ENCODE results near the gene PTPRG.

Gene PTPRG

DNA sequence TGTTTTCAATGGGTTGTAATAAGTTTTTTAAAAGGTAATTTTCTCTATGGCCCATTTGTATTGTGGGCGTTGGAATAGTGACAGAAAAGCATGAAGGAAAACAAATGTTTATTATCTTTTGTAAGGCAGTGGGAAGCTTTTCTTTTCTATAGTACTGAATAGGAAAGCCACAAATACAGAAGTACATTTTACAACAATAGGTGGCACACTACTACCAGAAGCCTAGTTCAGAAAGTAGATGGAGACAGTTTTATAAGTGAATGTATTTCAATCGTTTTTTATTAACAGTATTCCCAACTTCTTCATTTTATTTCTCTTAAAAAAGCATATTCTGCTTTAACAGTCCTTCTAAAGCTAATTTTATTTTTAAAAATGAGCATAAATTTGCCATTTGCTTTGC is 296.7 kb downstream of the PTPRG start:
- in situ Hi-C loops (cut with MboI; ENCODE audit: low pct_unique_long_range_greater_than_20kb, low sequenced_read_pairs), result loop anchor here (25.0 kb wide), 1 partner anchor 329 kb away; no protein-coding TSS in a partner anchor
- DNase-seq, result peak; percentile 37

- no peak for DNase-seq
- in situ Hi-C loops (cut with MboI; ENCODE audit: low pct_unique_long_range_greater_than_20kb, low sequenced_read_pairs), result loop anchor here (25.0 kb wide), 1 partner anchor 326 kb away; no protein-coding TSS in a partner anchor
Measured at GRCh38 chr3:61861410-61861809, 300.0 kb downstream of the PTPRG start.

DNA sequence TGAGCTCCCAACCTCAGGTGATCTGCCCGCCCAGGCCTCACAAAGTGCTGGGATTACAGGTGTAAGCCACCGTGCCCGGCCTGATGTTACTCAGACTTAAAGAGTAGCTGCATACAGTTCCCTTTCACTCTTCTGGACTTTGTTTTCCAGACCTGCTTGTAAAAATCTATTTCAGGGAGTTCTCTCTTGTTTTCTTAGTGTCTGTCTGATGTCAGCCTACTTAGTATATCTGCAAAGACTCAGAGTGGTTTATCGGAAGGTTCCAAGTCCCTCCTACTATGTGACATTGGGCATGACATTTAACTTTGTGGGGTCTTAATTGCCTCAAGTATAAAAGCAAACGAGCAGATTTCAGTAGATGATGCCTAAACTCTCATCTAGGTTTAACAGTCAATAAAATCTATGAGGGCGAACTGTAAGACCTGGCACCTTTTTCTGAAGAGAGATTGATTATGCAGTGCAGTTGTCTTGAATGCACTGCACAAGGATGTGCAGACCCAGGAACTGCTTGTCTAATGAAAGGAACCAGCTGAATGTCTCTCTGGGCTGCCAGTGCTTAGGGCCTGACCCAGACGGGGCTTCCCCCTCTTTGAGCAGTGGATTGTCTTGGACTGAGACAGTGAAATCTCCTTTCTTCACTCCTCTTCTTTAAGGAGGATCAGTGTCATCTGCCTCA is 301.4 kb downstream of the PTPRG start:
- in situ Hi-C loops (cut with MboI; ENCODE audit: low pct_unique_long_range_greater_than_20kb, low sequenced_read_pairs), result loop anchor here (25.0 kb wide), 1 partner anchor 325 kb away; no protein-coding TSS in a partner anchor
- no peak for DNase-seq

DNA sequence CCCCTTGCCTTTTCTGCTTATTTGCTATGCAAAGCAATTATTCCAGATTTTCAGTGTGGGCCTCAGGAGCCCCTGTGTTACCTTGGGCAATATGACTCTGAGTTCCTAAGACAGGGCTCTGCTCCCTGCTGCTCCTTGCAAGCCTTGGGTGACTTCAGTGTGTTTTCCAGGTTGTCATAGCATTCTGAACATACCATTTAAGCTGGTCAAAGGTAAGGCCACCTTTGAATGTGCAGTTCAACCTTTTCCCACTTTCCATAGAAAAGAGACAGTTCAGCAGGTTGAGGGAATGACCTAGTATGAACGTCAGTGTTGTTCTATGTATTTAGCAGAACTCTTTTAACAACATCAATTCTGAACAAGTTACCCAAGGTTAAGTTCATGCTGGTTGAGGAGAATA is 302.2 kb downstream of the PTPRG start:
- no peak for DNase-seq
- in situ Hi-C loops (cut with MboI; ENCODE audit: low pct_unique_long_range_greater_than_20kb, low sequenced_read_pairs), result loop anchor here (25.0 kb wide), 1 partner anchor 324 kb away; no protein-coding TSS in a partner anchor

DNA sequence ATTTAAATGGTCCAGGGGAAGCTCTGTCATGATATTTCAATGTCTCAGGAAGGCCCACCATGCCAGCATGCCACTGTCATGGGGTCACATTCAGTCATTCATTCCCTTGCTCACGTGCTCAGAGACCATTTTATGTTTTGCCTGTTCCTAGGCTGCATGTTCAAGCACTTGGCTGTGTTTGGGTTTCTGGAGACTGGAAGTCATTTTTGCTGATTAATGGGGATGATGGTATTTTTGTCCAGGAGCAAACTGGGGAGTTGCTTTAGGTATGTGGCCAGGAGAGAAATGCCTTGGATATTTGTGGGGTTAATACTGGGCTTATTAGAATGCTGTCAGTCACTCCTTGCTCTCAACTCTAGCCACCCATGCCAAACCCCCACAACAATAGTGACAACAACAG is 303.5 kb downstream of the PTPRG start:
- DNase-seq, result no peak
- in situ Hi-C loops (cut with MboI; ENCODE audit: low pct_unique_long_range_greater_than_20kb, low sequenced_read_pairs), result loop anchor here (25.0 kb wide), 1 partner anchor 322 kb away; no protein-coding TSS in a partner anchor

DNA sequence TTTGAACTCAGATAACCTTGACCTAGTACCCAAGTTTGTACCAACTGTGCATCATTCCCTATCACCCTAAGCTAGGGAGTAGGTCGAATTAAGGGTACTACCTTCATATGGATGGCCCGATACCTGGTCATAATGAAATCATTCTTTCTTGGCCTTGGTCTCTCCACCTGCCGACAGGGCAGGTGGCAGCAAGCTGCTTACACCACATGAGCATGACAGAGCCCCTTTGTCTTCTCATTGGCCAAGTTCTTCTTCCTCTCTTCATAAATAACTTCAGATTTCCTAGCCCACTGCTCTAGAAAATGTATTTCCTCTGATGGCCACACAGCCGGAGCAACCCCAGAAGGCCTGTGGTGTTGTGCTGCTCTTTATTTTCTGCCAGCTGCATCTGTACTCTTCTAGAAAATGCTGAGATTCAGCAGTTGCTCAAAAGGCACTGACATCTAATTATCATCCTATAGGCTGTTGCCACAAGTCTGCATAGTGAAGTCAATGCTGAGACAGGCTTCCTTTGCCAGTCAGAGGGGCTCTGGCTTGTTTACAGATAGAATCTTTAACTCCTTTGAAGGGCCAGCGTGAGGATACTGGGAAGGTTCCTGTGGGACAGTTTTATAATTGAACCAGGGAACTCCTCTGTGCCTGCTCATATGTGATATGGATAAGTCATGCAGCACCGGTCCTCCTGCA is 304.2 kb downstream of the PTPRG start:
- in situ Hi-C loops (cut with MboI; ENCODE audit: low pct_unique_long_range_greater_than_20kb, low sequenced_read_pairs), result loop anchor here (25.0 kb wide), 1 partner anchor 322 kb away; no protein-coding TSS in a partner anchor

GRCh38 chr3:61866153-61866542 is 304.8 kb downstream of the PTPRG start:
- DNase-seq, result no peak
- in situ Hi-C loops (cut with MboI; ENCODE audit: low pct_unique_long_range_greater_than_20kb, low sequenced_read_pairs), result loop anchor here (25.0 kb wide), 1 partner anchor 321 kb away; no protein-coding TSS in a partner anchor

More for the DNA sequence above, 304.2 kb downstream of the PTPRG start:
- no peak for DNase-seq

- in situ Hi-C loops (cut with MboI; ENCODE audit: low pct_unique_long_range_greater_than_20kb, low sequenced_read_pairs), result loop anchor here (25.0 kb wide), 1 partner anchor 320 kb away; no protein-coding TSS in a partner anchor
- DNase-seq, result no peak
Measured at GRCh38 chr3:61866961-61867461, 305.6 kb downstream of the PTPRG start.

GRCh38 chr3:61868499-61868898 is 307.1 kb downstream of the PTPRG start:
- in situ Hi-C loops (cut with MboI; ENCODE audit: low pct_unique_long_range_greater_than_20kb, low sequenced_read_pairs), result loop anchor here (25.0 kb wide), 1 partner anchor 319 kb away; no protein-coding TSS in a partner anchor
- DNase-seq, result no peak

GRCh38 chr3:61869371-61869770 is 308.0 kb downstream of the PTPRG start:
- in situ Hi-C loops (cut with MboI; ENCODE audit: low pct_unique_long_range_greater_than_20kb, low sequenced_read_pairs), result loop anchor here (25.0 kb wide), 1 partner anchor 318 kb away; no protein-coding TSS in a partner anchor

DNA sequence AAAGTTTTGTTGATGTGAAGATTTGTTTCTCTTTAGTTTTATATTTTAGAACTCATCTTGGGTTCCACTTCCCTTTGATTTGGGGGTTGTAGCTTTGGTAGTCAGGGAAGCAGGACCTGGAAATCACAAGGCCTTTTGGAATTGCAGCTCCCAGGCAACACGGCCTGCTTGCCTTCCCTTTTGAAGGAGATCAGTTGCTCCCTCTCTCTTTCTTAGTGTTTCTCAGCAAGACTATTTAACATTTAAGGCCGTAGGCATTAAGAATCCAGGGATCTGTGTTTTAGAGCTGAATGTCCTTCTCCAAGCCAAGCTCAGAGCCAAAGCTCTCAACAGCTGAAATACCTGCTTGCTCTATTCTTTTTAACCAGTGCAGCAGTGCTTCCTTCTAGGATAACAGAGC is 310.3 kb downstream of the PTPRG start:
- in situ Hi-C loops (cut with MboI; ENCODE audit: low pct_unique_long_range_greater_than_20kb, low sequenced_read_pairs), result loop anchor here (25.0 kb wide), 1 partner anchor 316 kb away; no protein-coding TSS in a partner anchor
- DNase-seq, result no peak

More at GRCh38 chr3:61869371-61869770, 308.0 kb downstream of the PTPRG start:
- DNase-seq, result no peak

DNA sequence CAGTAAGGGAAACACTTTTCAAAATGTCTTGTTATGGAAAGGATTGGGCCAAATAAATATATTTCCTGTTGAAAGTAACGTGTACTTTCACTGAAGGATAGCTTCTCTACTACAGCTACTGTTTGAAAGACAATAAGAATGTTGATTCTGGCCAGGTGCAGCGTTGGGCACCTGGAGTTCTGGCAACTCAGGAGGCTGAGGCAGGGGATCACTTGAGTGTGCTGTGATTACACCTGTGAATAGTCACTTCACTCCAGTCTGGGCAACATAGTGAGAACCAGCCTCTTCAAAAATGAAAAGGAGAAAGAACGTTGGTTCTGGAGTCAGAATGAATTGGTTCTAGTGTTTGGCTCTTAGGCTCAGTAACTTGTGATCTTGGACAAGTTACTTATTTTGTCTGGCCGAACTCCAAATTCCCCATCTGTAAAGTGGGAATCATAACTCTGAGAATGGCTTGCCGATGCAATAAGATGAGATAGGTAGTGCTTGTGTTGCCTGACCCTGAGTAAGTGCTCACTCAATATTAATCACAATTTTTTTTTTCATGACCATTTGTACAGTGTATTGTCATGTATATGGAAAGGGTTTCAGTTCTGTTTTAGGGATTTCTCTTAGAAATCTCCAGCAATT is 310.8 kb downstream of the PTPRG start:
- in situ Hi-C loops (cut with MboI; ENCODE audit: low pct_unique_long_range_greater_than_20kb, low sequenced_read_pairs), result loop anchor here (25.0 kb wide), 1 partner anchor 315 kb away; no protein-coding TSS in a partner anchor
- DNase-seq, result no peak

GRCh38 chr3:61875046-61875844 is 313.9 kb downstream of the PTPRG start:
- in situ Hi-C loops (cut with MboI; ENCODE audit: low pct_unique_long_range_greater_than_20kb, low sequenced_read_pairs), result no loop called here
- DNase-seq, result no peak

DNA sequence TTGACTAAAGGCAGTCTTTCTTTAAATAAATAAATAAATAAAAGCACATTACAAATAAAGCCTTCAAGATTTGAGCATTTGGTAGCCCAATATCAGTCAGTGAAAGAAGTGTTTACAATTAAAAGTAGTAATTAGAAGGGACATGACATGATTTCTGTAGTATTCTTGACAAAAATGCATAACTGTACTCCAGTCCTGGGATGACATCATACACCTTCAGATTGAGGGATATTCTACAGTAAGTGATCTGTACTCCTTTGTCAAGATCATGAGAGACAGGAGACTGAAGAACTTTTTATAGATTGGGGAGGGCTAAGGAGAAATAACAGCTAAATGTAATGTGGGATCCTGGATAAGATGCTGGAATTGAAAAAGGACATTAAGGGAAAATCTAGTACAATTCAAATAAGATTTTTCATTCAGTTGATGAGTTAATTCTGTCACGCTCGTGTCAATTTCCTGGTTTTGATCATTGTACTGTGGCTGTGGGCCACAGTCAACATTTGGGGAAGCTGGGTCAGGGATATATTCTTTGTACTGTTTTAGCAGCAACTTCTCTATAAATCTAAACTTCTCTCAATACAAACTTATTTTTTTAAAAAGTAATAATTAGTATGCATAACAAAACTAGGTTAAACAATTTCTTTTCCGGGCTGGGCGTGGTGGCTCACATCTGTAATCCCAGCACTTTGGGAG is 314.8 kb downstream of the PTPRG start:
- peak; percentile 9 for DNase-seq
- in situ Hi-C loops (cut with MboI; ENCODE audit: low pct_unique_long_range_greater_than_20kb, low sequenced_read_pairs), result no loop called here

GRCh38 chr3:61876797-61877196 is 315.4 kb downstream of the PTPRG start:
- in situ Hi-C loops (cut with MboI; ENCODE audit: low pct_unique_long_range_greater_than_20kb, low sequenced_read_pairs), result no loop called here
- no peak for DNase-seq

DNA sequence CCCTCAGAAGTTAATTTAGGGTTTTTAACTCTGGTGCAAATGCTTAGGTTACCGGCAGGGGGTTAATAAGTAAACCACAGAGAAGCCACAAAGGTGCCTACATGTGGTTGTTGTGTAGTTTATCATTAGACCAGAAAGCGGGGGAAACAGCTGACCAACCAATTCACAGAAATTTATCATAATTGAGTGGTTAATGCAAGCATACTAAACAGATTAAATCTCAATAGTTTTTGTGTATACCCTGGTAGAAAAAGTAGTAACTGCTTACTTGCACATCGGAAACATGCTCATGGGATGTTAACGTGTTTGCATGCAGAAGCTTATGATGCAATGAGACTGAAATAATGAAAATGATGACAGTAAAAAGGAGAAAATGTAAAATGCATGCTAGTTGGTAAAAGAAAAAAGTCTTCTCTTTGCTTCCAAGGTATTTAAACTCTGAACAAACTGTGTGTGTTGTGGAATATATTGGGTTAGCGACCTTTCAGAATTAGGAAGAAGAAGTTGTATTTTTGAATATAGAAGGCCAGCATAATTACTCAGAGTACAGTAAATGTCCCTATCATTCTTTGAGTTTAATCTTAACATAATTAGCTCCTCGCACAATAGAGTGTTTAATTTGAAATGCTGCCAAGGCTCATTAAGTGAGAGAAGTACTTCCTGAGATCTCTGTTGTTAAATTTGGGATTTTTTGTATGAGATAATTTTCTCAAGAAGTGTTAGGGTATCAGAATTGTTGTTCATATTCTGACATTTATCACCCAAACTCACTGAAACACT is 316.2 kb downstream of the PTPRG start:
- DNase-seq, result peak; percentile 20
- in situ Hi-C loops (cut with MboI; ENCODE audit: low pct_unique_long_range_greater_than_20kb, low sequenced_read_pairs), result no loop called here

DNA sequence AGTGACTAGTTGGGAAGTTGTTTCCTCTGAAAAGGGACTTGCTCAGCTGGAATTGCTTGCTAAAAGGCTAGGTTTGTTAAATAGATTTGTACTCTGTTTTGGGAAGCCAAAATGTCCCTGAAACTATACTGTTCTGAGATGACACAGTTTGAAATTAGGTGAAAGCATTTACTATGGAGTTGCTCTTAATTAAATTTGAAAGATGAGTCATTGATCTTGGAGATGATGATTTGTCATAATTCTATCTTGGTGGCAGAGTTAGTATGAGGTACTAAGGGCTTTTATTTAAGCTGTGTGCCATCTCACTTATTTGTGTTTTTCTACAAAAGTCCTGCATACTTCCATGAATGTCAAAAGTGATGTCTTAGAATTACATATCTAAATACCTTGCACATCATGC is 320.9 kb downstream of the PTPRG start:
- in situ Hi-C loops (cut with MboI; ENCODE audit: low pct_unique_long_range_greater_than_20kb, low sequenced_read_pairs), result no loop called here
- DNase-seq, result no peak
